A549 (cell line): ENCODE results near the gene BAIAP2L1. TPM values are rescaled to one million over a fixed set of nuclear protein-coding genes. Genes with fewer than 3 reads are reported as not detected.

Experiments
- ATAC-seq, 2 experiments: fragments of 200-7000 bp in 1 of 2; fragments of >200 bp in 1 of 2; cut with Nextera tagmentation in 1 of 2; cut with Tn5 transposase in 1 of 2; 3 replicates each; pipeline versions ENCODE4 v1.8.0 to v1.9.1; 2018 to 2020; ENCODE audit warnings: mild to moderate bottlenecking in 1 of 2, moderate library complexity in 1 of 2
- CTCF ChIA-PET: fragments of 300-600 bp; sonication (Branson Sonifier 250); formaldehyde crosslinking; extraction: SDS; loops from one replicate; lab custom pipeline; 2021; ENCODE audit warnings: antibody characterized with exemption, inconsistent platforms; lab: Yijun Ruan, JAX
- POLR2A ChIA-PET: fragments of 350-600 bp; formaldehyde crosslinking; extraction: SDS; loops from one replicate; lab custom pipeline; 2021; ENCODE audit warnings: antibody characterized with exemption, inconsistent platforms; lab: Yijun Ruan, JAX
- DNase-seq, 2 experiments: peaks; one replicate each; pipeline versions ENCODE4 v3.0.0 to v3.0.0-alpha.2; 2011 to 2016; ENCODE audit warnings: low read depth in 1 of 2, low spot score in 1 of 2
- FAIRE-seq: peaks from 2 replicates; lab custom pipeline; 2011; peaks lifted over from hg19 to GRCh38; lab: Jason Lieb, UNC
- H3K27ac ChIP-seq, 2 experiments: fragments of >200 bp; sonication (Bioruptor Twin); formaldehyde crosslinking; 3 replicates each; pipeline ENCODE4 v1.5.1; 2016 to 2017
- H3K4me1 ChIP-seq: fragments of >200 bp; sonication (Bioruptor Twin); formaldehyde crosslinking; 3 replicates; pipeline ENCODE4 v1.6.1; 2016
- H3K4me2 ChIP-seq: fragments of >200 bp; sonication (Bioruptor Twin); formaldehyde crosslinking; 3 replicates; pipeline ENCODE4 v1.6.1; 2016
- H3K4me3 ChIP-seq: fragments of >200 bp; sonication (Bioruptor Twin); formaldehyde crosslinking; 3 replicates; pipeline ENCODE4 v1.5.1; 2016
- H3K9me3 ChIP-seq: fragments of >200 bp; sonication (Bioruptor Twin); formaldehyde crosslinking; 3 replicates; pipeline ENCODE4 v1.6.1; 2016
- BHLHE40 ChIP-seq: IDR thresholded peaks from 2 replicates; pipeline ENCODE4 v1.6.1; 2012; ENCODE audit warnings: low read depth, low read length, inconsistent platforms
- CBX2 ChIP-seq: fragments of 200-600 bp; sonication (generic); IDR thresholded peaks from 2 replicates; pipeline ENCODE4 v1.6.1; 2016; ENCODE audit warnings: low read depth, mild to moderate bottlenecking, borderline replicate concordance
- CBX8 ChIP-seq: fragments of 200-600 bp; sonication (generic); IDR thresholded peaks from 2 replicates; pipeline ENCODE4 v1.6.1; 2016
- CHD2 ChIP-seq: fragments of 150-350 bp; IDR thresholded peaks from 2 replicates; pipeline ENCODE4 v1.6.1; 2014; ENCODE audit warnings: low read length; ENCODE audit not compliant: partially characterized antibody
- CHD4 ChIP-seq: fragments of 200-600 bp; sonication (generic); IDR thresholded peaks from 2 replicates; pipeline ENCODE4 v1.6.1; 2016; ENCODE audit warnings: antibody characterized with exemption, mild to moderate bottlenecking, borderline replicate concordance
- EP300 ChIP-seq, 2 experiments: fragments of >200 bp; sonication (Bioruptor Twin); formaldehyde crosslinking; IDR thresholded peaks; 2 replicates in 1 of 2; 3 replicates in 1 of 2; pipeline ENCODE4 v1.6.1; 2016 to 2017
- ESRRA ChIP-seq: fragments of 150-350 bp; IDR thresholded peaks from 2 replicates; pipeline ENCODE4 v1.6.1; 2014; ENCODE audit warnings: mild to moderate bottlenecking, low read length, borderline replicate concordance
- FOSB ChIP-seq: fragments of 250-450 bp; sonication (Bioruptor Pico); IDR thresholded peaks from 2 replicates; pipeline ENCODE4 v1.5.0; 2020; ENCODE audit warnings: mild to moderate bottlenecking, moderate library complexity
- FOXS1 ChIP-seq: fragments of 250-450 bp; sonication (Bioruptor Pico); IDR thresholded peaks from 2 replicates; pipeline ENCODE4 v1.5.0; 2020; ENCODE audit warnings: mild to moderate bottlenecking, moderate library complexity
- GATA3 ChIP-seq: IDR thresholded peaks from 2 replicates; pipeline ENCODE4 v1.6.1; 2012; ENCODE audit warnings: borderline replicate concordance
- HDAC2 ChIP-seq: fragments of 200-600 bp; sonication (generic); IDR thresholded peaks from 2 replicates; pipeline ENCODE4 v1.6.1; 2016
- HEYL ChIP-seq: fragments of 250-450 bp; sonication (Bioruptor Pico); IDR thresholded peaks from 2 replicates; pipeline ENCODE4 v1.8.0; 2021; ENCODE audit warnings: mild to moderate bottlenecking, moderate library complexity
- HOXB13 ChIP-seq: fragments of 250-450 bp; sonication (Bioruptor Pico); IDR thresholded peaks from 2 replicates; pipeline ENCODE4 v1.5.0; 2020; ENCODE audit warnings: low read depth, mild to moderate bottlenecking, moderate library complexity
- HOXB5 ChIP-seq: fragments of 250-450 bp; sonication (Bioruptor Pico); IDR thresholded peaks from 2 replicates; pipeline ENCODE4 v1.5.0; 2020; ENCODE audit warnings: mild to moderate bottlenecking, moderate library complexity
- JUN ChIP-seq, 2 experiments: fragments of >200 bp; sonication (Bioruptor Twin); formaldehyde crosslinking; IDR thresholded peaks; 2 replicates in 1 of 2; 3 replicates in 1 of 2; pipeline ENCODE4 v1.6.1; 2016 to 2017
- JUNB ChIP-seq: fragments of >200 bp; sonication (Bioruptor Twin); formaldehyde crosslinking; IDR thresholded peaks from 2 replicates; pipeline ENCODE4 v1.6.1; 2016
- KDM1A ChIP-seq: fragments of 200-600 bp; sonication (generic); IDR thresholded peaks from 2 replicates; pipeline ENCODE4 v1.6.1; 2016; ENCODE audit warnings: low read depth, mild to moderate bottlenecking
- MAFK ChIP-seq: fragments of 450-650 bp; IDR thresholded peaks from 2 replicates; pipeline ENCODE4 v1.6.1; 2014; ENCODE audit not compliant: partially characterized antibody
- MAZ ChIP-seq: fragments of 150-350 bp; IDR thresholded peaks from 2 replicates; pipeline ENCODE4 v1.6.1; 2014; ENCODE audit warnings: antibody characterized with exemption, low read depth, low read length, borderline replicate concordance
- MYC ChIP-seq: IDR thresholded peaks from 2 replicates; pipeline ENCODE4 v1.6.1; 2012; ENCODE audit warnings: mild to moderate bottlenecking, inconsistent platforms, low read length, improper control_type of control experiment, borderline replicate concordance
- NFE2L2 ChIP-seq: fragments of 150-350 bp; conservative IDR thresholded peaks from 2 replicates; pipeline ENCODE4 v1.6.1; 2014; ENCODE audit warnings: low read length
- POLR2A ChIP-seq: IDR thresholded peaks from 2 replicates; pipeline ENCODE4 v1.6.1; 2012; ENCODE audit warnings: mild to moderate bottlenecking, low read length
- RAD21 ChIP-seq, 2 experiments: fragments of >200 bp in 1 of 2; sonication (Bioruptor Twin) in 1 of 2; formaldehyde crosslinking in 1 of 2; IDR thresholded peaks in 1 of 2; conservative IDR thresholded peaks in 1 of 2; 2 replicates in 1 of 2; 3 replicates in 1 of 2; pipeline ENCODE4 v1.6.1; 2012 to 2018; ENCODE audit warnings: inconsistent platforms in 1 of 2
- RARB ChIP-seq: fragments of 250-450 bp; sonication (Bioruptor Pico); IDR thresholded peaks from 2 replicates; pipeline ENCODE4 v1.8.0; 2021; ENCODE audit warnings: mild to moderate bottlenecking, moderate library complexity
- RCOR1 ChIP-seq: fragments of 150-350 bp; IDR thresholded peaks from 2 replicates; pipeline ENCODE4 v1.6.1; 2014; ENCODE audit warnings: antibody characterized with exemption, low read length, low read depth
- RFX5 ChIP-seq: fragments of 450-650 bp; IDR thresholded peaks from 2 replicates; pipeline ENCODE4 v1.7.1; 2014; ENCODE audit warnings: antibody characterized with exemption, mild to moderate bottlenecking, moderate library complexity
- RNF2 ChIP-seq: fragments of 200-600 bp; sonication (generic); IDR thresholded peaks from 2 replicates; pipeline ENCODE4 v1.6.1; 2016; ENCODE audit warnings: low read depth, mild to moderate bottlenecking, antibody characterized with exemption, moderate library complexity, borderline replicate concordance
- SMC3 ChIP-seq: fragments of >200 bp; sonication (Bioruptor Twin); formaldehyde crosslinking; IDR thresholded peaks from 3 replicates; pipeline ENCODE4 v1.6.1; 2018; ENCODE audit warnings: inconsistent platforms
- SREBF2 ChIP-seq: fragments of 450-650 bp; IDR thresholded peaks from 2 replicates; pipeline ENCODE4 v1.6.1; 2014; ENCODE audit warnings: mild to moderate bottlenecking, moderate library complexity
- TFCP2L1 ChIP-seq: fragments of 250-450 bp; sonication (Bioruptor Pico); IDR thresholded peaks from 2 replicates; pipeline ENCODE4 v1.5.0; 2021; ENCODE audit warnings: mild to moderate bottlenecking
- ZC3H11A ChIP-seq: fragments of 450-650 bp; IDR thresholded peaks from 2 replicates; pipeline ENCODE4 v1.6.1; 2014; ENCODE audit warnings: antibody characterized with exemption, mild to moderate bottlenecking
- ZNF302 ChIP-seq: fragments of 250-450 bp; sonication (Bioruptor Pico); IDR thresholded peaks from 2 replicates; pipeline ENCODE4 v1.9.0; 2021; ENCODE audit warnings: inconsistent platforms, mild to moderate bottlenecking, moderate library complexity
- ZSCAN20 ChIP-seq: fragments of 250-450 bp; sonication (Bioruptor Pico); IDR thresholded peaks from 2 replicates; pipeline ENCODE4 v1.8.0; 2022; ENCODE audit warnings: mild to moderate bottlenecking, moderate library complexity
- WGBS: methylation state at CpG from one replicate; pipeline ENCODE4 v1.1.6; 2017; ENCODE audit errors: missing lambda C conversion rate; 5-methylcytosine and 5-hydroxymethylcytosine counted together
- polyA plus RNA-seq, 4 experiments: library from polyadenylated mRNA; depleted of rRNA in 3 of 4; stranded (reverse); fragments of >200 nt; fragmentation: RNase III in 1 of 4; extraction: RNeasy Plus Mini Kit Qiagen cat#74134 plus additional on column Dnase treatment in 1 of 4; gene quantifications; 2 replicates in 3 of 4; 3 replicates in 1 of 4; pipeline ENCODE4 v1.2.3, GENCODE V29; 2011 to 2017
- TF ChIP-seq, protein P1 (sequence below): fragments of >200 bp; sonication (Bioruptor Twin); formaldehyde crosslinking; IDR thresholded peaks from 2 replicates; pipeline ENCODE4 v1.6.1; 2016
- TF ChIP-seq, protein P2 (sequence below): fragments of >200 bp; sonication (Bioruptor Twin); formaldehyde crosslinking; IDR thresholded peaks from 3 replicates; pipeline ENCODE4 v1.5.1; 2016
- TF ChIP-seq, protein P3 (sequence below): IDR thresholded peaks from 2 replicates; pipeline ENCODE4 v1.6.1; 2012
- TF ChIP-seq, protein P4 (sequence below): fragments of 250-450 bp; sonication (Bioruptor Pico); IDR thresholded peaks from 2 replicates; pipeline ENCODE4 v1.5.0; 2021; ENCODE audit warnings: mild to moderate bottlenecking, moderate library complexity, borderline replicate concordance
- TF ChIP-seq, protein P5 (sequence below): fragments of 250-450 bp; sonication (Bioruptor Pico); IDR thresholded peaks from 2 replicates; pipeline ENCODE4 v1.5.0; 2020; ENCODE audit warnings: low read depth, mild to moderate bottlenecking, moderate library complexity

BAIAP2L1 gene
- polyA plus RNA-seq, 2 of the 4 experiments (the other 2 are of a cell fraction) = 39.4 to 89.3 TPM

DNA sequence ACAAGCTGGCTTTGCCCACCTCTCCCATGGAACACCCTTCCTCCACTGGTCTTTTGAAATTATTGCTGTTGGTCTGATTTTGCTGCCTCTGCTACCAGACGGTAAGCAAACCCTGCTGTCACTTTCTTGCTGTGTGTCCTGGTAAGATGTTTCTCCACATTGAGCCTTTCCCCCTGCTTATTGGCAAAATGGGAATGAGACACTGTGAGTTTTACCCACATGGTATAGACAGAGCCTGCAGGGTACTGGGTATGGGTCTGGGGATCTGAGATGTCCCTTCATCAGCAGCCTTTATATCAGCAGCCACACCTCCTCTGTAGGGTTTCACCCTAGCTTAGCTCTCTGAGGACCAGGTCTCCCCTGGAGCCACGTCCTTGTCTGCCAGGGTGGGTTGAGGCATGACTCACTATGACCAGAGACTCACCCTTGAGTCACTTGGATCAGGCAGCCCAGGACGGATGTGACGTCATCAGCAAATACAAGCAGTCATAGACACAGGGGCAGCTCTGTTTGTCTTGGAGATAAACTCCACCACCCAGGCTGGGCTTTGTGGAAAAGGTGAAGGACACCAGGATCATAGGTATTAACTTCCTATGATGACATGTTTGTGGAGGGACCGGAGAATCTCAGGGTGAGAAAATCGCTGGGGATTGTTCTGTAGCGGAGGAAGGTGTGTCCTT, 17.9 kb upstream of the BAIAP2L1 start:
- Histone ChIP-seq H3K4me2 (peak overlapping the region; percentile 63), H3K27ac (peak overlapping the region; percentile 85 to 90), H3K9me3 (no peaks in the 10 kb centered on the region; the same call in 2 of the 3 replicates), H3K4me1 (peaks cover 46% of the 10 kb centered on the region), H3K4me3 (no peak overlapping the region)
- peak; percentile 100 for DNase-seq
- CTCF ChIA-PET = interaction anchor here (0.9 to 11.5 kb wide), 9 partner anchors 13 to 460 kb away, joined by 3 to 192 read pairs (median 9); partner anchors contain the start of genes BAIAP2L1 and TRRAP
- 2% methylated on average over 7 of the region's 7 CpGs for WGBS
- POLR2A ChIA-PET = interaction anchor here (0.6 to 2.7 kb wide), 4 partner anchors 9 to 87 kb away, joined by 3 to 18 read pairs (median 8); partner anchors contain the start of gene BAIAP2L1
- peak; percentile 98 for FAIRE-seq
- peak; percentile 91 to 95 for ATAC-seq
- no peak for TF ChIP-seq TFCP2L1
- peak; percentile 42 to 50; a peak in 3 of 5 replicates for TF ChIP-seq RAD21 (conservative IDR thresholded peaks at IDR 0.05 in 1 of 2, IDR thresholded peaks at IDR 0.05 in 1 of 2)
- TF ChIP-seq, protein P1, sequence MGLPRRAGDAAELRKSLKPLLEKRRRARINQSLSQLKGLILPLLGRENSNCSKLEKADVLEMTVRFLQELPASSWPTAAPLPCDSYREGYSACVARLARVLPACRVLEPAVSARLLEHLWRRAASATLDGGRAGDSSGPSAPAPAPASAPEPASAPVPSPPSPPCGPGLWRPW = peak; percentile 64
- TF ChIP-seq MAZ = no peak
- TF ChIP-seq CBX8 = no peak
- TF ChIP-seq, protein P2, sequence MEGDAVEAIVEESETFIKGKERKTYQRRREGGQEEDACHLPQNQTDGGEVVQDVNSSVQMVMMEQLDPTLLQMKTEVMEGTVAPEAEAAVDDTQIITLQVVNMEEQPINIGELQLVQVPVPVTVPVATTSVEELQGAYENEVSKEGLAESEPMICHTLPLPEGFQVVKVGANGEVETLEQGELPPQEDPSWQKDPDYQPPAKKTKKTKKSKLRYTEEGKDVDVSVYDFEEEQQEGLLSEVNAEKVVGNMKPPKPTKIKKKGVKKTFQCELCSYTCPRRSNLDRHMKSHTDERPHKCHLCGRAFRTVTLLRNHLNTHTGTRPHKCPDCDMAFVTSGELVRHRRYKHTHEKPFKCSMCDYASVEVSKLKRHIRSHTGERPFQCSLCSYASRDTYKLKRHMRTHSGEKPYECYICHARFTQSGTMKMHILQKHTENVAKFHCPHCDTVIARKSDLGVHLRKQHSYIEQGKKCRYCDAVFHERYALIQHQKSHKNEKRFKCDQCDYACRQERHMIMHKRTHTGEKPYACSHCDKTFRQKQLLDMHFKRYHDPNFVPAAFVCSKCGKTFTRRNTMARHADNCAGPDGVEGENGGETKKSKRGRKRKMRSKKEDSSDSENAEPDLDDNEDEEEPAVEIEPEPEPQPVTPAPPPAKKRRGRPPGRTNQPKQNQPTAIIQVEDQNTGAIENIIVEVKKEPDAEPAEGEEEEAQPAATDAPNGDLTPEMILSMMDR = no peak
- TF ChIP-seq JUN (IDR thresholded peaks at IDR 0.05) = peak; percentile 99
- no peak for TF ChIP-seq CHD4
- TF ChIP-seq HOXB13 = no peak
- no peak for TF ChIP-seq MAFK
- TF ChIP-seq, protein P3, sequence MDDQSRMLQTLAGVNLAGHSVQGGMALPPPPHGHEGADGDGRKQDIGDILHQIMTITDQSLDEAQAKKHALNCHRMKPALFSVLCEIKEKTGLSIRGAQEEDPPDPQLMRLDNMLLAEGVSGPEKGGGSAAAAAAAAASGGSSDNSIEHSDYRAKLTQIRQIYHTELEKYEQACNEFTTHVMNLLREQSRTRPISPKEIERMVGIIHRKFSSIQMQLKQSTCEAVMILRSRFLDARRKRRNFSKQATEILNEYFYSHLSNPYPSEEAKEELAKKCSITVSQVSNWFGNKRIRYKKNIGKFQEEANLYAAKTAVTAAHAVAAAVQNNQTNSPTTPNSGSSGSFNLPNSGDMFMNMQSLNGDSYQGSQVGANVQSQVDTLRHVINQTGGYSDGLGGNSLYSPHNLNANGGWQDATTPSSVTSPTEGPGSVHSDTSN = peak; percentile 89
- TF ChIP-seq RCOR1 = no peak
- peak; percentile 27; the same call in 1 of the 2 replicates for TF ChIP-seq NFE2L2
- TF ChIP-seq BHLHE40 = no peak
- no peak; the same call in 1 of the 2 replicates for TF ChIP-seq HOXB5
- peak; percentile 99 for TF ChIP-seq GATA3
- TF ChIP-seq RNF2 = no peak
- TF ChIP-seq, protein P4, sequence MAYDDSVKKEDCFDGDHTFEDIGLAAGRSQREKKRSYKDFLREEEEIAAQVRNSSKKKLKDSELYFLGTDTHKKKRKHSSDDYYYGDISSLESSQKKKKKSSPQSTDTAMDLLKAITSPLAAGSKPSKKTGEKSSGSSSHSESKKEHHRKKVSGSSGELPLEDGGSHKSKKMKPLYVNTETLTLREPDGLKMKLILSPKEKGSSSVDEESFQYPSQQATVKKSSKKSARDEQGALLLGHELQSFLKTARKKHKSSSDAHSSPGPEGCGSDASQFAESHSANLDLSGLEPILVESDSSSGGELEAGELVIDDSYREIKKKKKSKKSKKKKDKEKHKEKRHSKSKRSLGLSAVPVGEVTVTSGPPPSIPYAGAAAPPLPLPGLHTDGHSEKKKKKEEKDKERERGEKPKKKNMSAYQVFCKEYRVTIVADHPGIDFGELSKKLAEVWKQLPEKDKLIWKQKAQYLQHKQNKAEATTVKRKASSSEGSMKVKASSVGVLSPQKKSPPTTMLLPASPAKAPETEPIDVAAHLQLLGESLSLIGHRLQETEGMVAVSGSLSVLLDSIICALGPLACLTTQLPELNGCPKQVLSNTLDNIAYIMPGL (CRISPR knock-in tag) = no peak
- no peak for TF ChIP-seq ZC3H11A
- no peak for TF ChIP-seq POLR2A
- TF ChIP-seq SREBF2 = no peak
- TF ChIP-seq ESRRA = peak; percentile 87; the same call in 1 of the 2 replicates
- peak; percentile 96 to 97 for TF ChIP-seq EP300 (IDR thresholded peaks at IDR 0.05)
- no peak for TF ChIP-seq KDM1A
- no peak for TF ChIP-seq CBX2
- TF ChIP-seq CHD2 = peak; percentile 37
- TF ChIP-seq RARB (CRISPR knock-in tag) = peak; percentile 95
- no peak for TF ChIP-seq ZSCAN20 (CRISPR knock-in tag)
- TF ChIP-seq SMC3 = peak; percentile 45; the same call in 1 of the 3 replicates
- no peak for TF ChIP-seq ZNF302 (CRISPR knock-in tag)
- TF ChIP-seq FOSB (CRISPR knock-in tag) = no peak
- TF ChIP-seq HDAC2 = no peak
- TF ChIP-seq, protein P5, sequence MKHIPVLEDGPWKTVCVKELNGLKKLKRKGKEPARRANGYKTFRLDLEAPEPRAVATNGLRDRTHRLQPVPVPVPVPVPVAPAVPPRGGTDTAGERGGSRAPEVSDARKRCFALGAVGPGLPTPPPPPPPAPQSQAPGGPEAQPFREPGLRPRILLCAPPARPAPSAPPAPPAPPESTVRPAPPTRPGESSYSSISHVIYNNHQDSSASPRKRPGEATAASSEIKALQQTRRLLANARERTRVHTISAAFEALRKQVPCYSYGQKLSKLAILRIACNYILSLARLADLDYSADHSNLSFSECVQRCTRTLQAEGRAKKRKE (CRISPR knock-in tag) = peak; percentile 68
- peak; percentile 59 for TF ChIP-seq RFX5
- TF ChIP-seq MYC = no peak
- TF ChIP-seq FOXS1 (CRISPR knock-in tag) = peak; percentile 66; the same call in 1 of the 2 replicates
- no peak for TF ChIP-seq HEYL
- peak; percentile 100 for TF ChIP-seq JUNB
